Chondrocyte (in vitro differentiated cells): ENCODE data around the gene CUBN. TPM values are rescaled to one million over a fixed set of nuclear protein-coding genes. Genes with fewer than 3 reads are reported as not detected.

Experiments used
- DNase-seq: peaks from one replicate; pipeline ENCODE4 v3.0.0; 2021; ENCODE audit warnings: mixed read lengths, low spot score
- H3K27ac Mint-ChIP-seq: one replicate; pipeline ENCODE4 v1.8.0; 2021; ENCODE audit warnings: mild to moderate bottlenecking, moderate library complexity, mixed read lengths; ENCODE audit not compliant: unreplicated experiment
- H3K27me3 Mint-ChIP-seq: 2 replicates; pipeline ENCODE4 v1.8.0; 2021; ENCODE audit warnings: low read depth, mixed read lengths
- H3K36me3 Mint-ChIP-seq: 2 replicates; pipeline ENCODE4 v1.8.0; 2021; ENCODE audit warnings: low read depth, mixed read lengths
- H3K4me1 Mint-ChIP-seq: 2 replicates; pipeline ENCODE4 v1.8.0; 2021; ENCODE audit warnings: low read depth, mild to moderate bottlenecking, mixed read lengths
- H3K4me3 Mint-ChIP-seq: one replicate; pipeline ENCODE4 v1.8.0; 2021; ENCODE audit warnings: mild to moderate bottlenecking, moderate library complexity, mixed read lengths; ENCODE audit not compliant: unreplicated experiment
- H3K9me3 Mint-ChIP-seq: 2 replicates; pipeline ENCODE4 v1.8.0; 2021; ENCODE audit warnings: low read depth, mixed read lengths
- CTCF ChIP-seq: fragments of 200-600 bp; sonication (generic); IDR thresholded peaks from 2 replicates; pipeline ENCODE4 v1.5.0; 2021; ENCODE audit warnings: antibody characterized with exemption, mild to moderate bottlenecking, moderate library complexity
- total RNA-seq: library from RNA; stranded (reverse); gene quantifications from 3 replicates; pipeline ENCODE4 v1.2.1, GENCODE V29; 2021

The CUBN gene
- total RNA-seq, 1 donor from 2014 or later, result 1.0 TPM

- Mint-ChIP-seq H3K27me3 (no peaks in the 10 kb centered on the region), H3K9me3 (no peaks in the 10 kb centered on the region), H3K4me3 (no peak overlapping the region), H3K4me1 (peaks cover 15% of the 10 kb centered on the region), H3K27ac (no peak overlapping the region), H3K36me3 (no peaks in the 10 kb centered on the region)
- TF ChIP-seq CTCF, result no peak
- no peak for DNase-seq
These were observed 4.3 kb downstream of the CUBN start for GRCh38 chr10:17125206-17125893.

GRCh38 chr10:17123961-17124360 lies 5.7 kb downstream of the CUBN start:
- peaks cover 15% of the 10 kb centered on the region for H3K4me1 Mint-ChIP-seq
- no peaks in the 10 kb centered on the region for H3K27me3 Mint-ChIP-seq
- no peak for DNase-seq
- H3K36me3 Mint-ChIP-seq, result no peaks in the 10 kb centered on the region
- H3K4me3 Mint-ChIP-seq, result no peak overlapping the region
- H3K9me3 Mint-ChIP-seq, result no peaks in the 10 kb centered on the region
- no peak overlapping the region for H3K27ac Mint-ChIP-seq
- no peak for TF ChIP-seq CTCF

GRCh38 chr10:17122726-17123661 lies 6.6 kb downstream of the CUBN start:
- Mint-ChIP-seq H3K36me3 (no peaks in the 10 kb centered on the region), H3K27me3 (no peaks in the 10 kb centered on the region), H3K27ac (peak overlapping the region; percentile 42), H3K9me3 (no peaks in the 10 kb centered on the region), H3K4me1 (peaks cover 15% of the 10 kb centered on the region), H3K4me3 (no peak overlapping the region)
- DNase-seq, result no peak
- no peak for TF ChIP-seq CTCF

GRCh38 chr10:17122052-17122451 lies 7.6 kb downstream of the CUBN start:
- Mint-ChIP-seq H3K27me3 (no peaks in the 10 kb centered on the region), H3K36me3 (no peaks in the 10 kb centered on the region), H3K9me3 (no peaks in the 10 kb centered on the region), H3K4me3 (no peak overlapping the region), H3K27ac (no peak overlapping the region), H3K4me1 (peaks cover 15% of the 10 kb centered on the region)
- TF ChIP-seq CTCF, result no peak
- no peak for DNase-seq

GRCh38 chr10:17120694-17121093 lies 8.9 kb downstream of the CUBN start:
- Mint-ChIP-seq H3K27ac (no peak overlapping the region), H3K9me3 (no peaks in the 10 kb centered on the region), H3K4me1 (peaks cover 15% of the 10 kb centered on the region), H3K27me3 (no peaks in the 10 kb centered on the region), H3K4me3 (no peak overlapping the region), H3K36me3 (no peaks in the 10 kb centered on the region)
- no peak for TF ChIP-seq CTCF
- DNase-seq, result no peak
